NOMO-1 (cell line): ENCODE results near the gene AAK1.

Source experiments
- DNase-seq, 2 experiments: peaks; one replicate each; lab custom pipeline; 2025; ENCODE audit not compliant: unreplicated experiment in 2 of 2; lab: John Stamatoyannopoulos, UW

The AAK1 gene

GRCh38 chr2:69604026-69604678 lies 39.4 kb downstream of the AAK1 start:
- DNase-seq: no peak

GRCh38 chr2:69603146-69603743 lies 40.3 kb downstream of the AAK1 start:
- DNase-seq: no peak

GRCh38 chr2:69601179-69601612 lies 42.3 kb downstream of the AAK1 start:
- DNase-seq: no peak

- DNase-seq: no peak
Measured at GRCh38 chr2:69600425-69600824, 43.1 kb downstream of the AAK1 start.

DNA sequence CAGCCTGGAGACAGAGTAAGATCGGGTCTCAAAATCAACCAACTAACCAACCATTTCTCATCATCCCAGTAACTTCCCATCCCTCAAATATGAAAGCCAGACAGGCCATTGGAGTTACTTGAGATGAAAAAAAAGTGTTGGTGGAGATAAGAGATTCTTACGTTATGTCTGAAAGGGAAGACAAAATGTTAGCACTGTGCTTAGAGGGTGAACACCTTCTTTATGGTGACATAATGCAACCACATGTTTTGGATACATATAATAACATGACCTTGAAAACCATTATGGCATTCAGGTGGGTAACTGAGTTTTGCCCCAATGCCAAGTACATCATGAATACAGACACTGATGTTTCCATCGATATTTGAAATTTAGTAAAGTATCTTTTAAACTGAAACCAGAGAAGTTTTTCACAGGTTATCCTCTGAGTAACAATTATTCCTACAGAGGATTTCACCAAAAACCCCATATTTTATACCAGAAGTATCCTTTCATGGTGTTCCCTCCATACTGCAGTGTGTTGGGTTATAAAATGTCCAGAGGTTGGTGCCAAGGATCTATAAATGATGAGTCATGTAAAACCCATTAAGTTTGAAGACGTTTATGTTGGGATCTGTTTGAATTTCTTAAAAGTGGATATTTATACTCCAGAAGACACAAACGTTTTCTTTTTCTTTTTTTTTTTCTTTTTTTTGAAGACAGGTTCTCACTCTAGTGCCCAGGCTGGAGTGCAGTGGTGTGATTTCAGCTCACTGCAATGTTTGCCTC lies 45.5 kb downstream of the AAK1 start:
- no peak for DNase-seq

DNA sequence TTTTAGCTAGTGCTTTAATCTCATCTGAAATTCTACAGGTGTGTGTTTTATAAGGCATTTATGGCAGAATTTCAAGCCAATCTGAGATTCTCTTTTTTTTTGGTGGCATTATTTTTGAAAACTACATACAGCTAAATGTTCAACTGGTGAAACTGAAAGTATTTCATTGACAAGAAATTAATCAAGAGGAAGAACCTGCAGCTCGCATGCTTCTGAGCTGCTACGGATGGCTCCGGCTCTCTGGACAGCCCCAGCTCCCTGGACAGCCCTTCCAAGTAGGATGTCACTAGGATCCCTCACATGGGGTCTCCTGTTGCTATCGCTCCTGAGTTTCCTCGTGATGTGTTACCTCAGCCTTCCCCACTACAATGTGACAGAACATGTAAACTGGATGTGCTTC lies 46.4 kb downstream of the AAK1 start:
- no peak for DNase-seq

DNA sequence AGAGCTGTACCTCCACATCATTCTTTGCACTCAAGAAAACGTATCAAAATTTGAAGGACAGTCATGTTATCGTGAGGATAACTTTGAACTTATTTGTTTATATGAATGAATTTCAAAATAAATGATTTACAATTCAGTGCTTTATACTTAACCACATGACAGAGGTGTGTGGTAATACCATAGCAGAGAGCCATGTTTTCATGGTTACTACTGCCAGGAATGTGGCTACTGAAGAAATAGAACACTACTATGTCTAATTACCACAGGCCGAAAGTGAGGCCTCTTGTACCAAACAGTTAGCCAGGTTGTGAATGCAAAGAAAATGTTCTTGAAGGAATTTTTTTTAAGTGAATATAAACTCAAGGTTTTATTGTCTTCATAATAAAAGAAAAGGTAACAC lies 49.2 kb downstream of the AAK1 start:
- no peak for DNase-seq

DNA sequence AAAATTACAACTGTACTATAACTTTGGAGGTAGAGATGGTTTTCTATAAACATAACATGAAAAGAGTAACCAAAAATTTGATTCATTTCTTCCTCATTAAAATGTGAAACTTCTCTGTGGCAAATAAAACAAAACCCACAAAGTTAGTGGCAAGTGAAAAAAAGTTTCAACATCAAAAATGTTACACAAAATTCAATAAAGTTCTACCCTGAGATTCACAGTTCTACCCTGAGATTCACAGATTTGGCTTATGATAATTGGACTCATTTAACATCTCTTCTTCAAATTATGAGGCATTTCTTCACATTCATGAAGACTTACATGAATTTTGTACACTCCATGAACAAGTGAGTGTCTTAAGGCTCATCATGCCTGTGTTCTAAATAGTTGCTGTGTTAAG lies 51.0 kb downstream of the AAK1 start:
- no peak for DNase-seq

- DNase-seq: no peak
Measured at GRCh38 chr2:69589973-69590652, 53.4 kb downstream of the AAK1 start.

- DNase-seq: no peak
Measured at GRCh38 chr2:69588945-69589344, 54.6 kb downstream of the AAK1 start.

GRCh38 chr2:69588403-69588802 lies 55.1 kb downstream of the AAK1 start:
- no peak for DNase-seq

DNA sequence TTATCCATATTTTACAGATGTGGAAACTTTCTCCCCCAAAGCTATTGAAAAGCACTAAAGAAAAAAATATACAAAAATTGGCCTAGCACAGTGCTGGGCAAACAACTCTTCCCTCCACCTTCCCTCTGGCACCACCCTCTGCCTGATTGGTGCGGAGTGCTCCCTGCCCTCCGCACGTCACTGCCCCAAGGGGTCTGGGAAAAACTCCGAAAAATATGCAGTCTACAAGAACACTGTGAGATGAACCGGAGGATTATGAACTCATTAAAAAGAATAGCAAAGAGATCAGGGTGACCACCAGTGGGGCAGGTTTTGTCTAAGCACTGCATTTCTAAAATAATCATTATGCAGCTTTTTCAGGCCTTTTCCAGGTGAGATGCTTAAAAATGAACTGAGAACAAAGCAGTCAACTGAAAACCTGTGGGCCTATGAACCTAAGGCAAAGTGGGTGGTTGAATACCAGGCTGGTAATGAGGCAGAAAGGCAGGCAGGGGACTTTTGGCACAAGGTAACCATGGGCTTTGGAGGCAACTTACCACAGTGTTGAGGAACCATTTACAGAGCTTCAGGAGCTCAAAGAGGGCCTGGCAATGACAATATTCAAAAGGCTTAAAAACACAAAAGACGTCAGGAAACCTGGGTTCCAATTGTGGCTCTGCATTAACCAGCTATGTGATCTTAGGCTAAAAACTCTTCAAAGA lies 57.5 kb downstream of the AAK1 start:
- no peak for DNase-seq

- DNase-seq: peak; percentile 43 to 76
Measured at GRCh38 chr2:69584127-69584889, 59.2 kb downstream of the AAK1 start.

DNA sequence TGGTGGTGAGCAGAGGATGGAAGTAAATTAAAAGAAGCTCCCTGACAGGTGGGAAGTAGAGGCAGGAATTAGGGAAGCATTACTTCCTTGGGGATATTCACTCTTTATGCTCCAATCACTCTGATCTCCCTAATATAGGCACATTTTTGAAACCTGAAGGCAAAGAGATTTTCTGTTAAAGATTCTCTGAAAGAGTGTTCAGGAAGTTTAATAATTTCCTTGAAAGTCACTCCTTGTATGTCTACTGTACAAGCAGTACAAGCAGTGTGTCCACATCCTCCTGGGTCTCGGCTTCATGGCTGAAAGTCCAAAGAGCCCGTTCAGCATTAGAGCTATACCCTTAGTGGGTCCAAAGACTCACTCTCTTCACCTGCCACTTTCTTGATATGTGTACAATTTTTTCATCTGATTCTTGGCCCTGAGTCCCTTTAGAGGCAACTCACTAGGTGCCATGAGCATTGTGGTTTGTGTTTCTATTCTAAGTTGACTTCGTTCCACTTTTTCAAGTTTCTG lies 60.2 kb downstream of the AAK1 start:
- no peak for DNase-seq

DNA sequence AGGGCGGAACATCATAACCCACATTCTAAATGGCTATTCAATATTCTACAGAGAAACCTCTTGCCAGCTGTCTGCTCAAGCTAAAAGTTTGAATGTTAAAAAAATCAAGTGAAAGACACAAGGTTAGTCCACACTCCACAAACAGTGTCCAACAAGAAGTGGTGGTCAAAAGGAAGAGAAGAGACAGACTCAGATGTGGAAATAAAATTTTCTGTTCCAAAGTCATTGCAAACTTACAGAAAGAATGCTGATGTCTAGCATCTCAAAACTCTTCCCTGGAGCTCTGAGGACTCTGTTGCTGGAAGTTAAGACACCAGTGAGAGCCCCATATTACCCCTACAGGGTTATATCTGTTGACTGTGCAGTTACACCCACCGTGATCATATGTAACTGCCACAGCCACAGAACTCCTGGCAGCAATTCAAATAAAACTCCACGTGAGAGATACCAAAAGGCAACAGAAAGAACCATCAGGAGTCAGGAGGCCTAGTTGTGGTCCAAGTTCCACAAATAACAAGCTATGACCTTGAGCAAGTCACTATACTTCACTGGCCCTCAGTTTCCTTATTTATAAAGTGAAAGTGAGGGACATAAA lies 60.9 kb downstream of the AAK1 start:
- DNase-seq: peak in 1 of 2 experiments; percentile 40

DNA sequence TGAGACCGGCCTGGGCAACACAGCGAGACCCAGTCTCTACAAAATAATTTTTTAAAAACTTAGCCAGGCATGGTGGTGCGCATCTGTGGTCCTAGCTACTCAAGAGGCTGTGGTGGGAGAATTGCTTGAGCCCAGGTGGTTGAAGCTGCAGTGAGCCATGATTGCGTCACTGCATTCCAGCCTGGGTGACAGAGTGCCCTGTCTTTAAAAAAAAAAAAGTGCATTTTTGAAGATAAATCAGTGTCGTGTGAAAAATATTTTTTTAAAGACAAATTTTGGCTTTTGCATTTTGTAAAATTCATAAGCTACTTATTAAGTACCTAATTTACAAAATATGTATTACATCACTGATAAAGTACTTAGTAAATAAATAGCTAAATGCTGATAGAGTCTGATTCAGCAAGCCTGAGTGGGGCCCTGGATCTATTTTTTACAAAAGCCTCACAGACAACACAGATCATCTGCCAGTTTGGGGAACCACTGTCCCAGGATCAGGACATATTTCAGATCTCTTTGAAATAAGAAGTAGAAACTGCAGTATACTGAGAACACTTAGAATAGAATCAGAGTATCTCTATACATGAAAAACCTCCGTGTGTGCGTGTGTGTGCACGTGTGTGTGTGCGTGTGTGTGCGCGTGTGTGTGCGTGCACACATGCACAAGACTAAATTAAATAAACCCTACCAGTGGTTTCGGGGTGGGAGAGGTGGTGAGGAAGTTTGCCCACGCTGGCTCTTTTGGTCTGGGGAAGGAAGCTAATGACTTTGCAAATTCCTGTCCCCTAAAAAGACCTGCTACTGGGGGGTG lies 61.6 kb downstream of the AAK1 start:
- DNase-seq: peak; percentile 66 to 68

DNA sequence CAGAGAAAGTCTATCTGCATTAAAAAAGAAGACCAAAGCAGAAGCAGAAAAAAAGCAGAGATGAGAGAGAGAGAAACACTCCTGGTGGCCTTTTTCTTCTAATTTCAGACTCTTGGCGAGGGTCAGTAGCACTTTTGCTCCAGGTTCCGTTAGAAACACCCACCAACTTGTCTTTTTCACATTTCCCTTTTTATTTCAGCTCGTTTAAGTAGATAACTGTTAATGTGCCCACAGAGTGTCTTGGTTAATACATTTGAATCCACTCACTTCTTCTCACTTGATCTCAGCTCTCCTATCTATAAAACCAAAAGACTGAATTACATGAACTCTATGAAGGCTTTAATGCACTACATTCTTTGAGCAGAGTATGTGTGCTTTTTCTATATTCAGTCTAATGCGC lies 63.1 kb downstream of the AAK1 start:
- DNase-seq: peak in 1 of 2 experiments; percentile 19

- DNase-seq: no peak
Measured at GRCh38 chr2:69579536-69579935, 64.0 kb downstream of the AAK1 start.

DNA sequence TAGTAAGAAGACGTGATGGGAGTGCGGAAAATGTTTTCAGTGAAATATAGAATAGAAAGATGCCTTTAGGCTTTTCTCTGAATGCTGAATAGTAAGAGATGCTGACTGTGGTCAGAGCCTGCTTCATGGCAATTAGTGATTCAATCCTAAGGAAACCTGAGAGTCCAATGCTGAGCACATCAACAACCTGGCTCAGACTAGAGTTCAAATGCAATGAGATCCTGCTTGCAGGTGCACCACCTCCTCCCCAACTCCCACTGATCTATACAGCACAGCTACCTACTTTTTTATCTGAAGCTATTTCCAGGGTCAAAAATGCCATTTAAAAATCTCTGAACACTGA lies 65.4 kb downstream of the AAK1 start:
- no peak for DNase-seq
